Adrenal gland (tissue), 12 donors: ENCODE data around the gene RNU6-8. TPM values are rescaled to one million over a fixed set of nuclear protein-coding genes. Genes with fewer than 3 reads are reported as not detected.

Experiments
- DNase-seq, 7 donors: peaks; one replicate each; pipeline ENCODE4 v3.0.0-alpha.2; 2019 to 2020
- H3K27ac ChIP-seq, 5 donors: fragments of 200-600 bp; sonication (generic) in 4 of 5; 1 replicate in 3 of 5; 2 replicates in 2 of 5; pipeline versions ENCODE4 v1.5.1 to v1.8.0; 2016 to 2020; ENCODE audit warnings: mild to moderate bottlenecking in 1 of 5
- H3K27me3 ChIP-seq: fragments of 200-600 bp; 2 replicates; pipeline ENCODE4 v1.8.0; 2021
- H3K36me3 ChIP-seq, 2 donors: fragments of 200-600 bp; replicated peaks in 1 of 2; 1 replicate in 1 of 2; 2 replicates in 1 of 2; pipeline versions ENCODE4 v1.5.1 to v1.8.0; 2018 to 2022
- H3K4me1 ChIP-seq, 2 donors: fragments of 200-600 bp; replicated peaks in 1 of 2; 1 replicate in 1 of 2; 2 replicates in 1 of 2; pipeline versions ENCODE4 v1.5.1 to v1.8.0; 2018 to 2021
- H3K4me3 ChIP-seq, 4 donors: fragments of 200-600 bp; sonication (generic) in 3 of 4; one replicate each; pipeline ENCODE4 v1.5.1; 2016 to 2018
- H3K9me3 ChIP-seq, 3 donors: fragments of 200-600 bp; sonication (generic) in 1 of 3; replicated peaks in 1 of 3; 1 replicate in 2 of 3; 2 replicates in 1 of 3; pipeline versions ENCODE4 v1.5.1 to v1.8.0; 2016 to 2021
- POLR2A ChIP-seq, 2 donors: fragments of 450-650 bp; IDR thresholded peaks; one replicate each; pipeline ENCODE4 v1.6.1; 2017; ENCODE audit warnings: antibody characterized with exemption in 2 of 2, mild to moderate bottlenecking in 2 of 2, moderate library complexity in 1 of 2
- WGBS, 4 donors: extraction: QIAGEN DNeasy Blood & Tissue Kit in 2 of 4; methylation state at CpG; one replicate each; pipeline versions ENCODE4 v1.1.5 to v1.1.7; 2013 to 2017; 5-methylcytosine and 5-hydroxymethylcytosine counted together
- intact Hi-C, 2 donors: fragments of 100-400 bp; cut with DNase I; formaldehyde crosslinking; loops; one replicate each; pipeline versions ENCODE4 v1.14.1 to v1.15.0; 2022 to 2023
- polyA plus RNA-seq, 3 donors: library from polyadenylated mRNA; stranded (reverse); fragments of 200-250 nt in 2 of 3; fragments of 350-450 nt in 1 of 3; fragmentation: Illumina TruSeq in 1 of 3; extraction: RNeasy Lipid Tissue Mini Kit (QIAGEN cat#74804) in 1 of 3; gene quantifications; one replicate each; pipeline ENCODE4 v1.2.3, GENCODE V29; 2013 to 2014
- total RNA-seq, 9 donors: library from RNA; depleted of rRNA in 4 of 9; stranded (reverse); fragments of >200 nt in 4 of 9; fragments of 120-200 nt in 1 of 9; fragmentation: NEBNext Ultra II Directional in 1 of 9; extraction: Animal tissue kit (Norgen Biotek cat#: 25700) in 1 of 9; gene quantifications; one replicate each; pipeline versions ENCODE4 v1.1.0 to v1.2.4, GENCODE V29; 2013 to 2023
- TF ChIP-seq, protein P1 (sequence below), 6 experiments: fragments of 450-650 bp in 4 of 6; fragments of 200-600 bp in 2 of 6; sonication (generic) in 1 of 6; IDR thresholded peaks; 1 replicate in 5 of 6; 2 replicates in 1 of 6; pipeline versions ENCODE4 v1.5.1 to v1.8.0; 2016 to 2021; ENCODE audit warnings: antibody characterized with exemption in 6 of 6, mild to moderate bottlenecking in 2 of 6, moderate library complexity in 1 of 6
- donor health status: healthy with polysubstance abuse.
- donor health status: Bipolar disorder and iron deficiency.
- donor health status: DM: yes; HTN: yes; CAD: no.
- donor health status: DM: no; HTN: no; CAD: no.
- donor health status: DM: no; HTN: no; CAD: no.
- donor health status: DM: yes; HTN: yes; CAD: no.

The RNU6-8 gene
- total and polyA plus RNA-seq, 12 donors = not detected

DNA sequence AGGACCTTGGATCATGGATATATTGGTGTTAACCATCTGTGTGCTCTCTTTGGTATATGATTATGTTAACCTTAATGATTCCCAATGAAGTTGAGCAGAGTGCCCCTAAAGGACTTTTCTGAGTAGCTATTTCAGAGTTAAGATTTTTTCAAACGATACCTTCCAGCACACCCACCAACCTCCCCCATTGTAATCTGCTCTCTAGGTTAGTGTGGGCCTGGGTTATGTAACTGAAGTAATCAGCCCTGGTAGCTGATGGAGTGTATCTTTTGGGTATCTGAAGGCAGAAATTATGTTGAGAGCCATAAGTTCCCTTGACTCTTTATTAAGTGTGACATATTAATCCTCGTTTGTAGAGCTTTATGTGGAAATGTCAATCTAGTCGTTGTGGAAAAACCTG lies 47.6 kb upstream of the RNU6-8 start:
- WGBS, 4 donors = 83 to 90% (median 87%) methylated on average over 3 of the region's 3 CpGs

DNA sequence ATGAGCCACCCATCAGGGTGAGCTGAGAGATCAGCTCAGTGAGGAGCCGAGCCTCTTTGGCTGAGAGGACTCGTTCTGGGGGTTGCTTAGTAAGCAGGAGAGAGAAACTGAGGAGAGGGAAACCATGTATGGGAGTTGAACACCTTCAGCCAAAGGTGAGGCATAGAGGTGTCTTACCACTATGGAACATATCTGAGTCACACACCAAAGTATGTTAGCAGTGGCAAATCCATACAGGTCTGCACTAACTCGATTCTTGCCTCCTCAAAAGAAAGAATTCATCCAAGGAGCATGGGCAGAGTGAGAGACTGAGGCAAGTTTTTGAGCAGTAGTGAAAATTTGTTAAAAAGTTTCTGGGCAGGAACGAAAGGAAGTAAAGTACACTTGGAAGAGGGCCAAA lies 46.7 kb upstream of the RNU6-8 start:
- H3K27me3 ChIP-seq = no peaks in the 10 kb centered on the region
- WGBS, 4 donors = 92 to 95% (median 93%) methylated on average over 4 of the region's 4 CpGs
- no peak for TF ChIP-seq POLR2A (IDR thresholded peaks at IDR 0.05)
- TF ChIP-seq, protein P1, sequence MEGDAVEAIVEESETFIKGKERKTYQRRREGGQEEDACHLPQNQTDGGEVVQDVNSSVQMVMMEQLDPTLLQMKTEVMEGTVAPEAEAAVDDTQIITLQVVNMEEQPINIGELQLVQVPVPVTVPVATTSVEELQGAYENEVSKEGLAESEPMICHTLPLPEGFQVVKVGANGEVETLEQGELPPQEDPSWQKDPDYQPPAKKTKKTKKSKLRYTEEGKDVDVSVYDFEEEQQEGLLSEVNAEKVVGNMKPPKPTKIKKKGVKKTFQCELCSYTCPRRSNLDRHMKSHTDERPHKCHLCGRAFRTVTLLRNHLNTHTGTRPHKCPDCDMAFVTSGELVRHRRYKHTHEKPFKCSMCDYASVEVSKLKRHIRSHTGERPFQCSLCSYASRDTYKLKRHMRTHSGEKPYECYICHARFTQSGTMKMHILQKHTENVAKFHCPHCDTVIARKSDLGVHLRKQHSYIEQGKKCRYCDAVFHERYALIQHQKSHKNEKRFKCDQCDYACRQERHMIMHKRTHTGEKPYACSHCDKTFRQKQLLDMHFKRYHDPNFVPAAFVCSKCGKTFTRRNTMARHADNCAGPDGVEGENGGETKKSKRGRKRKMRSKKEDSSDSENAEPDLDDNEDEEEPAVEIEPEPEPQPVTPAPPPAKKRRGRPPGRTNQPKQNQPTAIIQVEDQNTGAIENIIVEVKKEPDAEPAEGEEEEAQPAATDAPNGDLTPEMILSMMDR (IDR thresholded peaks at IDR 0.05) = no peak
- intact Hi-C loops = loop anchor here (5.0 to 10.0 kb wide), 7 partner anchors 45 to 737 kb away; partner anchors contain the start of genes RNU6-7 (in 1 of the 2) and RNU6-8 (in 1 of the 2)
- no peak for DNase-seq
- H3K27ac ChIP-seq = no peak overlapping the region
- H3K4me1 ChIP-seq = peaks cover 0 to 4% of the 10 kb centered on the region in 2 donors
- no peak overlapping the region for H3K4me3 ChIP-seq
- H3K9me3 ChIP-seq = no peaks in the 10 kb centered on the region
- H3K36me3 ChIP-seq = no peaks in the 10 kb centered on the region

More for the DNA sequence above, 47.6 kb upstream of the RNU6-8 start:
- Histone ChIP-seq H3K4me3 (no peak overlapping the region), H3K27ac (no peak overlapping the region), H3K9me3 (no peaks in the 10 kb centered on the region), H3K4me1 (peaks cover 0 to 11% of the 10 kb centered on the region in 2 donors), H3K27me3 (no peaks in the 10 kb centered on the region), H3K36me3 (no peaks in the 10 kb centered on the region)
- no peak for TF ChIP-seq POLR2A (IDR thresholded peaks at IDR 0.05)
- TF ChIP-seq, protein P1 (IDR thresholded peaks at IDR 0.05) = no peak
- intact Hi-C loops = loop anchor here (5.0 to 10.0 kb wide), 6 partner anchors 46 to 738 kb away; partner anchors contain the start of genes RNU6-7 (in 1 of the 2) and RNU6-8 (in 1 of the 2)
- DNase-seq = no peak

DNA sequence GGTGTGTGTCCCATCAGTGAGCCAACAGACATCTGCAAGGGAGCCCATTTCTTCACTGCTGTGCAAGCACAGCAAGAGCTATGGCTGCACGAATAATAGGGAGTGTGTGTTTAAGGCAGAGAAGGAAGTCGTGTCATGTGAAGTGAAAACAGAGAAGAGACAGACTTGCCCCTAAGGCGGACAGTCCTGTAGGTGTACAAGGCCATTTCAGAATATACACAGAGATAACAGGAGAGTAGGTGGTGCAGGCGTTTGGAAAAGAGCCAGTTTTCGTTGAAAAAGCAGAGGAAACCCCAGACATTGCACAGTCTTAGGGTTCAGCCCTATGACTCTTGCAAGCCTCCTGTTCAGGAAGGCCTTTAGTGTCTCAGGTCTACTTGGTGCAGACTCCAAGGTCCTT lies 46.3 kb upstream of the RNU6-8 start:
- Histone ChIP-seq H3K4me3 (no peak overlapping the region), H3K4me1 (no peaks in the 10 kb centered on the region), H3K9me3 (no peaks in the 10 kb centered on the region), H3K27ac (no peak overlapping the region), H3K27me3 (no peaks in the 10 kb centered on the region), H3K36me3 (no peaks in the 10 kb centered on the region)
- DNase-seq = no peak
- TF ChIP-seq, protein P1 (IDR thresholded peaks at IDR 0.05) = no peak
- TF ChIP-seq POLR2A (IDR thresholded peaks at IDR 0.05) = no peak
- intact Hi-C loops = loop anchor here in 1 of 2 donors (10.0 kb wide), 1 partner anchor 315 kb away; no protein-coding TSS in a partner anchor
- WGBS, 4 donors = 74 to 85% (median 77%) methylated on average over 5 of the region's 5 CpGs

DNA sequence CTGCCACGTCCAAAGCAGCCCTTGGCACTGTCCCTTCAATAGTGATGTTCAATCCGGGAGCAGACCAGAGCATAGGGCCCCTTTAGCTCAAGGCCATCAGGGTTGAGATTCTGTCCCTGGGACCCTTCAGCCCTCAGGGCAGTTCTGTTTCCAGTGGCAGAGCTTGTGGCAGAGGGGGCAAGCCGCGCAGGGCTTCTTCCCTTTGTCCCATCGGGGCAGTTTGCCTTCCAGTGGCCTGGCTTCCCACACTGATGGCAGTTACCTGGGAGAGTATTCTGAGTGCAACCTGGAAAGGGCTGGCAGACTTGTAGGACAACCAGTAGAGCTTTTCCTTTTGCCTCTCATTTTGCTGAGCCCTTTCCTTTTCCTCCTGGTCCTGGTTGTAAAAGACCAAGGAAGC lies 43.7 kb upstream of the RNU6-8 start:
- 93 to 97% (median 95%) methylated on average over 4 to 5 of the region's 5 CpGs for WGBS, 4 donors
- DNase-seq = no peak
- TF ChIP-seq POLR2A (IDR thresholded peaks at IDR 0.05) = no peak
- TF ChIP-seq, protein P1 (IDR thresholded peaks at IDR 0.05) = no peak
- no peak overlapping the region for H3K4me3 ChIP-seq
- intact Hi-C loops = loop anchor here in 1 of 2 donors (10.0 kb wide), 1 partner anchor 312 kb away; no protein-coding TSS in a partner anchor
- no peaks in the 10 kb centered on the region for H3K4me1 ChIP-seq
- no peak overlapping the region for H3K27ac ChIP-seq
- no peaks in the 10 kb centered on the region for H3K36me3 ChIP-seq
- no peaks in the 10 kb centered on the region for H3K27me3 ChIP-seq
- H3K9me3 ChIP-seq = no peaks in the 10 kb centered on the region
